Hair follicle dermal papilla cell (primary cell): ENCODE data around the gene MPP2. TPM values are rescaled to one million over a fixed set of nuclear protein-coding genes. Genes with fewer than 3 reads are reported as not detected.

Source experiments
- total RNA-seq: library from RNA; depleted of rRNA; stranded (reverse); fragments of >200 nt; gene quantifications from 2 replicates; pipeline ENCODE4 v1.2.3, GENCODE V29; 2012

Gene MPP2, protein sequence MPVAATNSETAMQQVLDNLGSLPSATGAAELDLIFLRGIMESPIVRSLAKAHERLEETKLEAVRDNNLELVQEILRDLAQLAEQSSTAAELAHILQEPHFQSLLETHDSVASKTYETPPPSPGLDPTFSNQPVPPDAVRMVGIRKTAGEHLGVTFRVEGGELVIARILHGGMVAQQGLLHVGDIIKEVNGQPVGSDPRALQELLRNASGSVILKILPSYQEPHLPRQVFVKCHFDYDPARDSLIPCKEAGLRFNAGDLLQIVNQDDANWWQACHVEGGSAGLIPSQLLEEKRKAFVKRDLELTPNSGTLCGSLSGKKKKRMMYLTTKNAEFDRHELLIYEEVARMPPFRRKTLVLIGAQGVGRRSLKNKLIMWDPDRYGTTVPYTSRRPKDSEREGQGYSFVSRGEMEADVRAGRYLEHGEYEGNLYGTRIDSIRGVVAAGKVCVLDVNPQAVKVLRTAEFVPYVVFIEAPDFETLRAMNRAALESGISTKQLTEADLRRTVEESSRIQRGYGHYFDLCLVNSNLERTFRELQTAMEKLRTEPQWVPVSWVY
- total RNA-seq = 2.9 and 3.4 TPM in 2 replicates

DNA sequence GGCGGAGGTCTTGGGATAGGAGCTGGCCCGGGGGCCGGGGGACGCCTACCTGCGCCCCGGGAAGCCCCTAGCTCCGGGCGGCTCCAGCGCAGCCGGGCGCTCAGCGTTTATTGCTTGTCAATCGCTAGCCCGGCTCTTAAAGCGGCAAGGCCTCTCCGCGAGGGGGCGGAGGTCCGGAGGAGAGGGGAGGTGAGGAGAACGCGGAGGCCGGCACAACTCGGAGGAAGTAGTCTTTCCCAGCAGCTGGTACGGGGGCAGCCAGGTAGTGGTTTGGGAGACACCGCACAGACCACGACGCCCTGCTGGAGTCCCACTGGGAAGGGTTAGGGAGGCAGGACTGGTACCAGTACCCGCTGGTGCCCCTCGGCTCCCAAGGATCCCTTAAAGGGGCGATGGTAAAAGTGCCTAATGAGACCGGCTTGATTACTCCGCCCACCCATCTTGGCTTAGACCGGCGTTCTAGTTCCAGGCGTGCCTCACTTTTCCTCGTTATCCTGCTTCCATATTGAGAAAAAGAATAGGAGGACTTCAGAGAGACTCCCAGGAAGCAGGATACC is at the start of gene MPP2:
Gene MPP2, minus strand, starts transcription at position 112 of the 557 bp plus-strand sequence. CDS start 3,076 bp downstream, outside the sequence.

GRCh38 chr17:43953746-43954145 is 46.4 kb upstream of the MPP2 start, which contains the start of gene PYY:
TSS of gene PYY (minus strand) at chr17:43953940. CDS start at chr17:43953483, 457 bp downstream.

GRCh38 chr17:43942051-43942685 is 34.8 kb upstream of the MPP2 start, which contains the start of gene PPY:
TSS of gene PPY (minus strand) at chr17:43942476. CDS start at chr17:43941654, 822 bp downstream.

DNA sequence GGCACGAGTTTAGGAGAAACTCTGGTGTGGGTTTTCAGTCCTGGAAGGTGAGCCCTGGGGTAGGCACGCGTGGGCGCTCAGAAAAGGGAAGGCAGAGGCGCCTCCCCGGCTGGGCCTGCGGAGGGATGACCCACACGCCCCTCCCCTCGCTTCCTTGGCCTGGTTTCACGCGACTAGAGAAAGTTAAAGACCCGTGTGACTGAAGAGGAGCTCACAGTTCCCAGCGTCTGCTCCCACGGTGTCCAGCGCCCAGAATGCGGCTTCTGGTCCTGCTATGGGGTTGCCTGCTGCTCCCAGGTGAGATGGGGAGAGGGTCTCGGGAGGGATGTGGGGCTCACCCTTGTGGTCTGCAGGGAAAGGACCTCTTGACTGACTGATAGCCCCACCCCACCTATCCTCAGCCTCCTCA is 60.4 kb downstream of the MPP2 start, which contains the start of gene CD300LG:
Gene CD300LG, plus strand, starts transcription at position 214 of the 409 bp plus-strand sequence. Its CDS starts 41 bp downstream, at position 255.

DNA sequence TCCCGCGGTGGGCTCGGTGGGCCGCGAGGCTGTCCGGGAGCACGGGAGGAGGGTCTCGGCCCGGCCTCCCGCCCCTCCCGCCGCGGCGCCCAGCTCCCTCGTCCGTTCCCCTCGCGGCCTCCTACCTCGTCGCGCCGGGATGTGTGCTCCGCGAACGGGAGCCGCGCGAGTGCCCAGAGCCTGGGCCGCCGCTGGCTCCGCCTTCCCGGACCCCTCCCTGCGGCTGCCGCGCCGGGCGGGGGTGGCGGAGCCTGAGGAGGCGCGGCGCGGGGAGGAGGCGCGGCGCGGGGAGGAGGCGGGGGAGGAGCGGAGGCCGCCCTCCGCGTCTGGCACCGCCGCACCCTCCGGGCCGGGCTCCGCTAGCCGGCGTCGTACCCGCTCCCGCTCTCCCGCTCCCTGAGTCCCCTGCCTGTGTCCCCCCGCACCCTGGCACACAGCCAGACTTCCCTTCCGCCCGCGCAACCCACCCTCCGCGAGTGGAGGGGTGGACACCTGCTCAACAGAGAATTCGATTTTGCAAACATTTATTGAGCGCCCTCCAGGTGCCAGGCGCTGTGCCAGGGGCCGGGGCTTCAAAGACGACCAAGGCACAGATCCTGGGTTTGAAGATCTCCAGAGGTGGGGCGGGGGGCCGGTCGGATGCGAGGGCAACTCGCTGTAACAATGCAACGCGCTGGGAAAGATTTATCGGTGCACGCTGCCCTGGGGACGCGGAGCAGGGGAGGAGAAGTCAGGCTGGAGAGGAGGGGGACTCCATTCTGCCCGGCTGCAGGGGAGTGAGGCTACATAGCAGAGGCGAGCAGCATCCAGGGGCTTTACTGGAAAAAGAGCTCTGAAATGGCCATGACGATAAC is 74.1 kb downstream of the MPP2 start, which contains the start of gene MPP3:
Gene MPP3, minus strand, starts transcription at position 171 of the 854 bp plus-strand sequence. CDS start 1,240 bp downstream, outside the sequence.

Other genes with a start within 250 kb of the MPP2 start
- 0.65 TPM in 1 of 2 replicates, not detected in the other for gene MEOX1, start 245.6 kb downstream of the MPP2 start, total RNA-seq
- 0.16 TPM in 1 of 2 replicates, not detected in the other for gene SOST, start 148.7 kb downstream of the MPP2 start, total RNA-seq
- gene DUSP3, start 128.6 kb downstream of the MPP2 start, total RNA-seq = 67.3 and 75.3 TPM in 2 replicates
- not detected in 2 replicates for gene CFAP97D1, start 127.1 kb downstream of the MPP2 start, total RNA-seq
- gene MPP3, start 74.4 kb downstream of the MPP2 start, total RNA-seq = 13.8 and 18.3 TPM in 2 replicates
- gene CD300LG, start 60.4 kb downstream of the MPP2 start, total RNA-seq = not detected in 2 replicates
- gene PPY, start 34.9 kb upstream of the MPP2 start, total RNA-seq = not detected in 2 replicates
- gene PYY, start 46.4 kb upstream of the MPP2 start, total RNA-seq = not detected in 2 replicates
- 1.1 and 2.1 TPM in 2 replicates for gene NAGS, start 97.1 kb upstream of the MPP2 start, total RNA-seq
- gene TMEM101, start 107.4 kb upstream of the MPP2 start, total RNA-seq = 35.3 and 35.9 TPM in 2 replicates
- gene LSM12, start 159.1 kb upstream of the MPP2 start, total RNA-seq = 61.9 and 62.1 TPM in 2 replicates
- 25.5 and 27.6 TPM in 2 replicates for gene G6PC3, start 163.2 kb upstream of the MPP2 start, total RNA-seq
- gene HDAC5, start 216.1 kb upstream of the MPP2 start, total RNA-seq = 133 and 147 TPM in 2 replicates
- 0.81 and 1.7 TPM in 2 replicates for gene HROB, start 234.4 kb upstream of the MPP2 start, total RNA-seq